Gastroesophageal sphincter (tissue), 4 donors: Measurements from ENCODE around the gene CRTC3. TPM values are rescaled to one million over a fixed set of nuclear protein-coding genes. Genes with fewer than 3 reads are reported as not detected.

Experiments used
- ATAC-seq: fragments of 150-250 bp; one replicate; pipeline ENCODE4 v1.9.1; 2016; ENCODE audit warnings: mild to moderate bottlenecking, moderate library complexity
- H3K27ac ChIP-seq, 4 donors: fragments of 200-600 bp; sonication (generic) in 3 of 4; 1 replicate in 3 of 4; 2 replicates in 1 of 4; pipeline ENCODE4 v1.5.1; 2016 to 2019
- H3K27me3 ChIP-seq: fragments of 200-600 bp; sonication (generic); one replicate; pipeline ENCODE4 v1.5.1; 2019
- H3K36me3 ChIP-seq, 2 donors: fragments of 200-600 bp; sonication (generic); one replicate each; pipeline ENCODE4 v1.5.1; 2019; ENCODE audit warnings: control low read depth in 1 of 2
- H3K4me1 ChIP-seq, 3 donors: fragments of 200-600 bp; sonication (generic); 1 replicate in 2 of 3; 2 replicates in 1 of 3; pipeline ENCODE4 v1.5.1; 2016 to 2019; ENCODE audit warnings: control low read depth in 2 of 3
- H3K4me3 ChIP-seq, 2 donors: fragments of 200-600 bp; sonication (generic); one replicate each; pipeline ENCODE4 v1.5.1; 2019; ENCODE audit warnings: mild to moderate bottlenecking in 1 of 2, moderate library complexity in 1 of 2
- H3K9me3 ChIP-seq, 3 donors: fragments of 200-600 bp; sonication (generic); one replicate each; pipeline ENCODE4 v1.5.1; 2017 to 2019; ENCODE audit warnings: control low read depth in 2 of 3
- EP300 ChIP-seq: sonication (generic); formaldehyde crosslinking; IDR thresholded peaks from one replicate; pipeline ENCODE4 v1.6.1; 2017; ENCODE audit warnings: antibody characterized with exemption, mild to moderate bottlenecking
- POLR2A ChIP-seq, 2 donors: fragments of 450-650 bp; IDR thresholded peaks; one replicate each; pipeline ENCODE4 v1.6.1; 2017; ENCODE audit warnings: antibody characterized with exemption in 2 of 2, mild to moderate bottlenecking in 2 of 2, moderate library complexity in 1 of 2
- POLR2AphosphoS5 ChIP-seq: sonication (generic); formaldehyde crosslinking; IDR thresholded peaks from one replicate; pipeline ENCODE4 v1.6.1; 2017; ENCODE audit warnings: antibody characterized with exemption
- WGBS, 2 donors: methylation state at CpG; one replicate each; pipeline ENCODE4 v1.1.5; 2018; ENCODE audit warnings: low coverage in 1 of 2; 5-methylcytosine and 5-hydroxymethylcytosine counted together
- total RNA-seq, 4 donors: library from RNA; depleted of rRNA; stranded (reverse); fragments of >200 nt; gene quantifications; one replicate each; pipeline ENCODE4 v1.1.0, GENCODE V29; 2016
- TF ChIP-seq, protein P1 (sequence below), 4 experiments: fragments of 200-600 bp in 2 of 4; fragments of 450-650 bp in 2 of 4; sonication (generic) in 1 of 4; IDR thresholded peaks; one replicate each; pipeline ENCODE4 v1.5.1; 2017 to 2019; ENCODE audit warnings: antibody characterized with exemption in 4 of 4, mild to moderate bottlenecking in 2 of 4, moderate library complexity in 2 of 4

Gene CRTC3
- total RNA-seq, 4 donors from 2014 or later = 44.5 to 68.6 (median 65.6) TPM

DNA sequence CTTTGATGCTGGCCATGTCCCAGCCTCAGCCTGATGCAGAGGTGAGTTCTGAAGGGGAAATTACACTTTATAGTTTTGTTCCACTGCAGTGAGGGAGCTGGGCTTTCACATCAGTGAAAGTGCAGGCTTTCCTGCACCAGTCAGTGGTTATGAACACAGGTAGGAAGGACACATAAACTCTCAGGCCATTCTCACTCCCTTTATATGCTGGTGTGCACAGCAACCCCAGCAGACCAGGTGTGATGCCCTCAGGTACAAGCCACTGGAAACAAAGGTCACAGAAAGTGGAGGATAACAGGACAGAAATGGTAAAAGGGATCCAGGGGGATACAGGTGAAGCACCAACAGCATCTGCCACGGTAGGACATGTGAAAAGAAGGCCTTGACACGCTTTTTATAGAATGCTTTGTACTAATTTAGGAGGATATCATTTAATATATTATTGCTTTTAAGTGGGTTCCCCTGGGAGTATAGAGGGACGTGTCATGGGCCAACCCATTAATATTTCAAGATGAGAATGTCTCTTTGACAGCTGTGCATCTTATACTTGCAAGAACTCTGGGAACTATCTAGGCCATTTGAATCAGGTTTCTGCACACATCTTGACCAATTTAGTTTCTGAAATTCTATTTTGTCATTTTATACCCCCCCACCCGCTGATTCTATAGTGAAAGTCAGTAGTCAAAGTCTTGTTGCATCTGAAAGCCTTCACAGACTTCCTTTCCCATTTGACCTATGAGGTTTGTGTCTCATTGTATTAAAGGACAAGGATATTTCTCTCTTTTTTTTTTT is 162.5 kb downstream of the CRTC3 start:
- Histone ChIP-seq H3K27me3 (no peaks in the 10 kb centered on the region), H3K4me3 (no peak overlapping the region), H3K27ac (no peak overlapping the region), H3K36me3 (no peaks in the 10 kb centered on the region), H3K4me1 (no peaks in the 10 kb centered on the region), H3K9me3 (no peaks in the 10 kb centered on the region)
- 73 to 86% methylated on average over 2 to 4 of the region's 4 CpGs for WGBS, 2 donors
- TF ChIP-seq, protein P1, sequence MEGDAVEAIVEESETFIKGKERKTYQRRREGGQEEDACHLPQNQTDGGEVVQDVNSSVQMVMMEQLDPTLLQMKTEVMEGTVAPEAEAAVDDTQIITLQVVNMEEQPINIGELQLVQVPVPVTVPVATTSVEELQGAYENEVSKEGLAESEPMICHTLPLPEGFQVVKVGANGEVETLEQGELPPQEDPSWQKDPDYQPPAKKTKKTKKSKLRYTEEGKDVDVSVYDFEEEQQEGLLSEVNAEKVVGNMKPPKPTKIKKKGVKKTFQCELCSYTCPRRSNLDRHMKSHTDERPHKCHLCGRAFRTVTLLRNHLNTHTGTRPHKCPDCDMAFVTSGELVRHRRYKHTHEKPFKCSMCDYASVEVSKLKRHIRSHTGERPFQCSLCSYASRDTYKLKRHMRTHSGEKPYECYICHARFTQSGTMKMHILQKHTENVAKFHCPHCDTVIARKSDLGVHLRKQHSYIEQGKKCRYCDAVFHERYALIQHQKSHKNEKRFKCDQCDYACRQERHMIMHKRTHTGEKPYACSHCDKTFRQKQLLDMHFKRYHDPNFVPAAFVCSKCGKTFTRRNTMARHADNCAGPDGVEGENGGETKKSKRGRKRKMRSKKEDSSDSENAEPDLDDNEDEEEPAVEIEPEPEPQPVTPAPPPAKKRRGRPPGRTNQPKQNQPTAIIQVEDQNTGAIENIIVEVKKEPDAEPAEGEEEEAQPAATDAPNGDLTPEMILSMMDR (IDR thresholded peaks at IDR 0.05) = no peak
- TF ChIP-seq EP300 = no peak
- TF ChIP-seq POLR2A (IDR thresholded peaks at IDR 0.05) = no peak
- no peak for TF ChIP-seq POLR2AphosphoS5
- ATAC-seq = no peak

Other genes with a start within 250 kb of the CRTC3 start
- 10 to 100 TPM in 1 of 4 donors, 1 to 10 TPM in 2, under 1 TPM in 1; 0.78 to 17.2 (median 1.1) TPM for gene ZNF774, start 177.6 kb upstream of the CRTC3 start, total RNA-seq
- gene IQGAP1, start 141.7 kb upstream of the CRTC3 start, total RNA-seq = 100 to 1,000 TPM; 210 to 360 (median 245) TPM
- 1 to 10 TPM in 2 of 4 donors, under 1 TPM in 2; 0.15 to 2.8 (median 1.4) TPM for gene BLM, start 187.4 kb downstream of the CRTC3 start, total RNA-seq